Stomach (tissue), 9 donors: Measurements from ENCODE around the gene ASMT. TPM values are rescaled to one million over a fixed set of nuclear protein-coding genes. Genes with fewer than 3 reads are reported as not detected.

Experiments used
- DNase-seq, 2 donors: peaks; one replicate each; pipeline versions ENCODE4 v3.0.0 to v3.0.0-alpha.2; 2013 to 2019
- H3K27ac ChIP-seq, 5 donors: fragments of 200-600 bp in 4 of 5; sonication (generic) in 4 of 5; one replicate each; pipeline ENCODE4 v1.5.1; 2013 to 2019; ENCODE audit warnings: mild to moderate bottlenecking in 1 of 5, moderate library complexity in 1 of 5
- H3K27me3 ChIP-seq, 3 donors: fragments of 200-600 bp; sonication (generic); one replicate each; pipeline ENCODE4 v1.5.1; 2017 to 2019; ENCODE audit warnings: mixed run types in 1 of 3
- H3K36me3 ChIP-seq, 4 donors: fragments of 200-600 bp; sonication (generic); 1 replicate in 3 of 4; 2 replicates in 1 of 4; pipeline ENCODE4 v1.5.1; 2016 to 2019
- H3K4me1 ChIP-seq, 4 donors: fragments of 200-600 bp; sonication (generic); one replicate each; pipeline ENCODE4 v1.5.1; 2016 to 2019
- H3K4me3 ChIP-seq, 4 donors: fragments of 200-600 bp; sonication (generic) in 3 of 4; one replicate each; pipeline ENCODE4 v1.5.1; 2016 to 2019; ENCODE audit warnings: mild to moderate bottlenecking in 1 of 4
- H3K9me3 ChIP-seq, 4 donors: fragments of 200-600 bp; sonication (generic); one replicate each; pipeline ENCODE4 v1.5.1; 2016 to 2019
- CTCF ChIP-seq, 7 experiments: fragments of 450-650 bp in 4 of 7; fragments of 200-600 bp in 3 of 7; sonication (generic) in 3 of 7; IDR thresholded peaks; one replicate each; pipeline ENCODE4 v1.5.1; 2016 to 2019; ENCODE audit warnings: antibody characterized with exemption in 7 of 7, control low read depth in 2 of 7, mild to moderate bottlenecking in 1 of 7
- EP300 ChIP-seq: sonication (generic); formaldehyde crosslinking; IDR thresholded peaks from one replicate; pipeline ENCODE4 v1.6.1; 2017; ENCODE audit warnings: antibody characterized with exemption
- POLR2A ChIP-seq, 4 donors: fragments of 450-650 bp; IDR thresholded peaks; one replicate each; pipeline ENCODE4 v1.6.1; 2016; ENCODE audit warnings: antibody characterized with exemption in 4 of 4, control low read depth in 2 of 4, mild to moderate bottlenecking in 1 of 4, moderate library complexity in 1 of 4
- POLR2AphosphoS5 ChIP-seq, 3 donors: sonication (generic); formaldehyde crosslinking; IDR thresholded peaks; one replicate each; pipeline ENCODE4 v1.6.1; 2016; ENCODE audit warnings: antibody characterized with exemption in 3 of 3
- WGBS, 5 donors: extraction: QIAGEN DNeasy Blood & Tissue Kit in 3 of 5; methylation state at CpG; one replicate each; pipeline versions ENCODE4 v1.1.5 to v1.1.7; 2013 to 2018; 5-methylcytosine and 5-hydroxymethylcytosine counted together
- intact Hi-C: fragments of 100-400 bp; cut with DNase I; formaldehyde crosslinking; loops from one replicate; pipeline ENCODE4 v1.15.1; 2023; ENCODE audit warnings: low total_unique reads
- polyA plus RNA-seq, 3 donors: library from polyadenylated mRNA; stranded (reverse); fragments of 200-250 nt; gene quantifications; one replicate each; pipeline ENCODE4 v1.2.3, GENCODE V29; 2013
- total RNA-seq, 5 donors: library from RNA; depleted of rRNA; stranded (reverse); fragments of >200 nt; gene quantifications; one replicate each; pipeline versions ENCODE4 v1.1.0 to v1.2.3, GENCODE V29; 2014 to 2016
- donor health status: healthy with polysubstance abuse.
- donor health status: Bipolar disorder and iron deficiency.
- donor health status: healthy.

Gene ASMT
- total and polyA plus RNA-seq, 8 donors, result 0.43 TPM; not detected in 7

- Histone ChIP-seq H3K36me3 (no peaks in the 10 kb centered on the region), H3K27me3 (peaks cover 0 to 11% (median 0%) of the 10 kb centered on the region in 3 donors), H3K9me3 (no peaks in the 10 kb centered on the region), H3K4me1 (peaks cover 0 to 14% (median 4%) of the 10 kb centered on the region in 4 donors), H3K27ac (peak overlapping the region in 1 of 5 donors; percentile 55), H3K4me3 (peak overlapping the region in 3 of 4 donors; percentile 1 to 11 (median 11))
- intact Hi-C loops, result no loop called here
- no peak for DNase-seq
- TF ChIP-seq CTCF (IDR thresholded peaks at IDR 0.05) (no peak), EP300 (no peak), POLR2A (IDR thresholded peaks at IDR 0.05) (no peak), POLR2AphosphoS5 (IDR thresholded peaks at IDR 0.05) (no peak)
- WGBS, 5 donors, result 32 to 40% (median 35%) methylated on average over 14 of the region's 14 CpGs
These were observed 43.2 kb downstream of the ASMT start for GRCh38 chrX:1658071-1658491.

- H3K4me3 ChIP-seq, result no peak overlapping the region
- no peaks in the 10 kb centered on the region for H3K36me3 ChIP-seq
- WGBS, 5 donors, result 86 to 91% (median 88%) methylated on average over 29 to 34 of the region's 34 CpGs
- intact Hi-C loops, result no loop called here
- TF ChIP-seq POLR2A (IDR thresholded peaks at IDR 0.05) (no peak), POLR2AphosphoS5 (IDR thresholded peaks at IDR 0.05) (no peak), EP300 (no peak), CTCF (IDR thresholded peaks at IDR 0.05) (no peak)
- H3K27ac ChIP-seq, result no peak overlapping the region
- DNase-seq, result no peak
- H3K27me3 ChIP-seq, result peaks cover 0 to 11% (median 0%) of the 10 kb centered on the region in 3 donors
- H3K4me1 ChIP-seq, result peaks cover 0 to 14% (median 4%) of the 10 kb centered on the region in 4 donors
- no peaks in the 10 kb centered on the region for H3K9me3 ChIP-seq
These were observed 45.0 kb downstream of the ASMT start for GRCh38 chrX:1659664-1660461.

- DNase-seq, result peak in 1 of 2 donors; percentile 46
- TF ChIP-seq CTCF (IDR thresholded peaks at IDR 0.05) (no peak), EP300 (no peak), POLR2A (IDR thresholded peaks at IDR 0.05) (no peak), POLR2AphosphoS5 (IDR thresholded peaks at IDR 0.05) (no peak)
- H3K27ac ChIP-seq, result peak overlapping the region in 2 of 5 donors; percentile 57 to 70
- 56 to 74% (median 64%) methylated on average over 15 to 16 of the region's 16 CpGs for WGBS, 5 donors
- no peaks in the 10 kb centered on the region for H3K36me3 ChIP-seq
- H3K4me3 ChIP-seq, result peak overlapping the region in 1 of 4 donors; percentile 28
- H3K4me1 ChIP-seq, result peaks cover 0 to 14% (median 4%) of the 10 kb centered on the region in 4 donors
- intact Hi-C loops, result no loop called here
- peaks cover 0 to 11% (median 0%) of the 10 kb centered on the region in 3 donors for H3K27me3 ChIP-seq
- peaks cover 0 to 3% (median under 1%) of the 10 kb centered on the region in 4 donors for H3K9me3 ChIP-seq
These were observed 46.4 kb downstream of the ASMT start for GRCh38 chrX:1661048-1661921.

GRCh38 chrX:1661922-1662221, 47.0 kb downstream of the ASMT start:
- intact Hi-C loops, result no loop called here
- Histone ChIP-seq H3K4me3 (peak overlapping the region in 1 of 4 donors; percentile 28), H3K27me3 (peaks cover 0 to 11% (median 0%) of the 10 kb centered on the region in 3 donors), H3K4me1 (peaks cover 0 to 13% (median 4%) of the 10 kb centered on the region in 4 donors), H3K9me3 (peaks cover 0 to 5% (median 2%) of the 10 kb centered on the region in 4 donors), H3K27ac (peak overlapping the region in 2 of 5 donors; percentile 57 to 70), H3K36me3 (no peaks in the 10 kb centered on the region)
- WGBS, 5 donors, result 83 to 96% (median 86%) methylated on average over 15 of the region's 15 CpGs
- no peak for DNase-seq
- no peak for TF ChIP-seq EP300
- no peak for TF ChIP-seq POLR2AphosphoS5 (IDR thresholded peaks at IDR 0.05)
- TF ChIP-seq CTCF (IDR thresholded peaks at IDR 0.05), result no peak
- TF ChIP-seq POLR2A (IDR thresholded peaks at IDR 0.05), result no peak
